Stimulated activated CD8-positive, alpha-beta memory T cell treated with anti-CD3 and anti-CD28 coated beads, Interleukin-4, amount 100 ng/mL, for 48 hours (primary cell): ENCODE results near the gene RNU5D-1.
A peak's percentile ranks its signal among the peaks of the same experiment; 100 is the strongest.

Source experiments
- DNase-seq: peaks from one replicate; pipeline ENCODE4 v3.0.0-alpha.2; 2020

Gene RNU5D-1

DNA sequence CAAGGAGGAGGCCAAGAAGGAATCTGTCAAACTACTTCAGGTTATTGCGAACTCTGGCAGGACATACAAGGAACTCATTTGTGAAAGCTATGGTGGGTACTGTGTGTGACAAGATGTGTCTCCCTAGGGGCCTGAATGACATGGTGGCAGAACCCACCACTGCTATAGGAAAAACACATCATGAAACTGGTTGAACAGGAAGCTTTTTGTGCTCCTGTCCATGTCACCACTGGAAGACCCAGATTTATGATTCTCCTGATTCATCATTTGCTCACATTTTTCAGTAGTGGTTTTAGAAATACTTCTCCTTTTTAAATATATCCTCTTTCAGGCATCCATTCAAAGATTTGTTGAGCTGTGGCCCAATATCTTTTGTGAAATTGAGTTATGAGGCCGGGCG, 32.8 kb downstream of the RNU5D-1 start:
- no peak for DNase-seq

DNA sequence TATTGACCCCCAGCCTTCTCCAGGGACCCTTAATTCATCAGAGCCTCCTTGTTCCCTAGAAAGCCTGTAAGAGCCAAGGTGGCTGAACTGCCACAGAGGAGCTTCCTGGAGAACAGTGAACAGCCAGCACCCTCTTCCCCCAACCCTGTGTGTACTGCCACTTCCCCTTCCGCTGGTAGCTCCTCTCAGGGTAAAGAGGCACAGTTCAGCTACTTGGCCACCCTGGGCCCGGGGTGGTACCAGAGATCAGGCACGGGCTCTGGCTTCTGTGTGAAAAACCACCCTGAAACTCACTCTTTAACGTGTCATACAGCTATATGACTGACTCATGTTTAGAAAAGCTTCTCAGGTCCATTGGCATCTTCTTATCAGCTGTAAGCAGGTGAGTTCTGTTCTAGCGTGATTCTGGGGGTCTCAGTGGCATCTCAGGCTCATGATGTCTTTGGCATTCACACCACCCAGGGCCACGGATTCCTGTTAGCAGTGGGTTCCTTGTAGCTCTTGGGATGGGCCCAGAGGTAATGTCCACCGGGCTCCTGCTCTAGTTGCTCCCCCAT, 34.1 kb downstream of the RNU5D-1 start:
- peak; percentile 51 for DNase-seq

DNA sequence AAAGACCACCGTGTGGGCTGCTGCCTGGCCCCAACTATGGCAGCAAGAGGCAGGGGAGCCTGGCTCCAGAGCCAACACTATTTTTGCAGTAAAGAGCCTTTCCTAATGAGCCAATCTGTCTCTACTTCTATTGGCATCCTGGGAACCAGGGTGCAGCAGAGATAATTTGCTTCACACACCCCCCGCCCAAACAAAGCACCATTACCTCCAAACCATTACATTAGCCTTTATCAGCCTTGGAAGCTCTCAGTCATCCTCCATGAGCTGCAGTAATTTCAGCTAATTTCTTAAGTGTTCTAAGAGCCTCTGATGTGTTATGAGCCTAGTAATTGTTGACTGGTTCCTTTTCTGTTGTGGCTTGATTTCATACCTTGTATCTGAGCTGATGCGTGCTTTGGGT, 34.9 kb downstream of the RNU5D-1 start:
- DNase-seq = no peak

DNA sequence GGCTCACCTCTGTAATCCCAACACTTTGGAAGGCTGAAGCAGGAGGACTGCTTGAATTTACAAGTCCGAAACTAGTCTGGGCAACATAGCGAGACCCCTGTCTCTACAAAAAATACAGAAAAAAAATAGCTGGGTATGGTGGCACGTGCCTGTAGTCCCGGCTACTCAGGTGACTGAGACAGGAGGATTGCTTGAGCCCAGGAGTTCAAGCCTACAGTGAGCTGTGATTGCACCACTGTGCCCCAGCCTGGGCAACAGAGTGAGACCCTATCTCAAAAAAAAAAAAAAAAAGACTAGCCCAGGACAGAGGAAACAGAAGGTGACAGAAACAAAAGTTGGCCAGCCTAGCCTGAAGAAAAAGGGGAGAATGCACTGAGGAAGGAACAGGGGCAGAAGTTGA, 35.3 kb downstream of the RNU5D-1 start:
- DNase-seq = no peak

DNA sequence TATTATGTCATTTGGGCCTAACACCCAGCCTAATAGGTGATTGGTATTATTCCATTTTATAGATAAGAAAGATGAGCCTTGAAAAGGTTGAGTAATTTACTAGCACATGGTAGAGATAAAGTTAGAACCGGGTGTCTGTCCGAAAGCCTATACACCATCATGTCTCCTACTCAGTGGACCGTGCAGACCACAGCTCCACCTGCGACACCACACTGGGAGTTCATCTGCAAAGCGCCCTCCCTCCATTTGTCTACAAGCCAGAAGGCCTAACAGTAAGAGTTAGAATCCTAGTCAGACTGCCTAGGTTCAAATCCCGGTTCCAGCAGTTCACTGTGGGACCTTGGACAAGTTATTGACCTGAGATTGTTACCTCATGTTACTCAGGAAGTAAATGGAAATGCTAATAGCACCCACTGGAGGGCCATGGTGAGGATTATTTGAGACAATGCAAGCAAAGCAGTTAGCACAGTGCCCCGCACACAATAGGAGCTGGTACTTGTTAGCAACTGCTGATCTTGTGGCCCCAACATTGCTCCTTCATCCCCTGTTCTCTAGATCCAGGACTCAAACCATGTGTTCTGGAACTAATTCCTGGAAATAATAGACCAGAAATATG, 36.0 kb downstream of the RNU5D-1 start:
- DNase-seq = no peak

DNA sequence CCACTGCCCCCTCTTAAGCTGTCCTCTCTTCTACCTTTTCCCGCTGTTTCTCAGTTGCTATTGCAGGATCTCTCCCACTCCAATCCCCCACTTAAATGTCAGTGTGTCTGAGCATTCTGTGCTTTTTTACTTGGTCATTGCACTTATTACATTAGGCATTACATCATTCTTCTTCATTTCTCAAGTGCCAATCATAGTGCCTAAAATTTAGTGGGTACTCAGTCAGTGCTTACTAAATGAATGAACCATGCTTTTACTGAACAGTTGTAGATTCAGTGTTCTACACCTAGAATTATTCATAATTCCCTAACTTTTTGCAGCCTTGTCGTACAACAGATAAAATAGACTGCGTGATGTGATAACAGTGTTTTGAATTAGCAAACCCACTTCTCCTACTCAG, 37.1 kb downstream of the RNU5D-1 start:
- no peak for DNase-seq

DNA sequence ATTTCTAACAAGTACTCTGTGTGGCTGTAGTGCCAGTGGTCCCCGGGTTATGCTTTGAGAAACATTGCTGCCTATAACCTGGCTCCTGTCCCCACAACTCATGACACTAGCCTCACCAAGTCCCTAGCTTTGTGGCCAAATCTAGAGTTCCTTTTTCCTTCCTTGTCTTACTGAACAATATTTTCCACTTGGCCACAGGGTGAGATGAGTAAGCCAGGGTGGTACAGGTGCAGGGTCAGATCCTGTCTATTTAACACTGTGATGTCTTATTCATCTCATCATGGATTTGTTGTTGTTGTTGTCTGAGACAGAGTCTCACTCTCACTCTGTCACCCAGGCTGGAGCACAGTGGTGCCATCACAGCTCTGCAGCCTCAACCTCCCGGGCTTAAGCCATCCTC, 37.8 kb downstream of the RNU5D-1 start:
- no peak for DNase-seq

DNA sequence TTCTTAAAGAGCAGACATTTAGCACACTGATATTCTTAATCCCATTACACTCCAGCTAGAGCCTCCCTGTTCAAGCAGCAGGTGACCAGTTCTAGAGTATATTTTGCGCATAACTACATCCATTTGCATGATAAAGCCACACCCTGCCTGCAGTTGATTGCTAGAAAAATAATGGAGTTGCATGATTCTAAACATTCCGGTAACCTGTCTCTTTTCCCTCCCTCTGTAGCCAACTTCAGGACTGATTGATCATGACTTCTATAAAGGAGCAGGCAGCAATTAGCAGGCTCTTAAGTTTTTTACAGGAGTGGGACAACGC, 41.6 kb downstream of the RNU5D-1 start:
- DNase-seq = no peak

DNA sequence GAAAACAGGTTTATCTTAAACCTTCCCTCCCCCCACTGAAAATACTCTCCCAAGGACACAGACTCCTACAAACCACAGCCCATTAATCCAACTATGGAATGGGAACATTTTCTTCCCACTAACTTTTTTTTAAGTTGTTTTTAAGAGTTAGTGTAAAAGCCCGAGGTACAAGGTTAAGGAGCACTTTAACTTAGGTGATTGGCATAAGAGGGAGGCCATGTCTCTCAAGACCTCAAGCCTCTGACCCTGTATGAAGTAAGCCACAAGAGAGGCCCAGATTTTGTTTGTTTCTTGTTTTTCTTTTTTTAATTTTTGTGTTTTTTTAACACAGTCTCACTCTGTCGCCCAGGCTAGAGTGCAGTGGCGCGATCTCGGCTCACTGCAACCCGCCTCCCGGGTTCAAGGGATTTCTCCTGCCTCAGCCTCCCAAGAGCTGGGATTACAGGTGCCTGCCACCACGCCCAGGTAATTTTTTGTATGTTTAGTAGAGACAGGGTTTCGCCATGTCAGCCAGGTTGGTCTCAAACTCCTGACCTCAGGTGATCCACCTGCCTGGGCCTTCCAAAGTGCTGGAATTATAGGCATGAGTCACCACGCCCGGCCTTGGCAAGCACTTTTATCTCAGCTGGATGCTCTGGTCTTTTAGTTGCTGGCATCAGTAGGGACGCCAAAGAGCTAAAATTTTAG, 42.1 kb downstream of the RNU5D-1 start:
- DNase-seq = no peak

DNA sequence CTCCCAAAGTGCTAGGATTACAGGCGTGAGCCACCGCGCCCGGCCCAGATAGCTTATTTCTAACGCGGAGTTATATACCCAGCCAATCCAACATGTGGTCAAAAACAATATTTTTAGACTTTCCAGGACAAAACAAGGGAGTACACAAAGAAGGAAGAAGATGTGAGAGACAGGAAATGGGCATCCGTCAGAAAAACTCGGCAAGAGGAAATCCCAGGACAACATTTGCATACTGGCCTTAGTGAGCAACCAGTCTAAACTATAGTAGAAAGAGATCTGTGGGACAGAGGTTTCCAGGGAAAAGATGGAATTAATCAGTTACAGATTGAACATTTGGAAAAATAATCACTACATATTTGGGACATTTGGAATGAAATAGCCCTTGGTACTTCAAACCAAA, 45.1 kb downstream of the RNU5D-1 start:
- no peak for DNase-seq

DNA sequence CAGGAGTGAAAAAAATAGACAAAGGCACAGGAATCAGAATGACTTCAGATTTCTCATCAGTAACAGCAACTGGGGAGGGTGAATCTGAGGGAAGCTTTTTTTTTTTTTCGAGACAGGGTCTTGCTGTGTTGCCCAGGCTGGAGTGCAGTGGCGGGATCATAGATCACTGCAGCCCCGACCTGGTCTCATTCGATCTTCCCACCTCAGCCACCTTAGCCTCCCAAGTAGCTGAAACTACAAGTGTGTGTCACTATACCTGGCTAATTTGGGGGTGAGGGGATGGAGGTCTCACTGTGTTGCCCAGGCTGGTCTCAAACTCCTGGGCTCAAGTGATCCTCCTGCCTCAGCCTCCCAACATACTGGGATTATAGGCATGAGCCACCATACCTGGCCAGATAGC, 45.8 kb downstream of the RNU5D-1 start:
- DNase-seq = no peak

DNA sequence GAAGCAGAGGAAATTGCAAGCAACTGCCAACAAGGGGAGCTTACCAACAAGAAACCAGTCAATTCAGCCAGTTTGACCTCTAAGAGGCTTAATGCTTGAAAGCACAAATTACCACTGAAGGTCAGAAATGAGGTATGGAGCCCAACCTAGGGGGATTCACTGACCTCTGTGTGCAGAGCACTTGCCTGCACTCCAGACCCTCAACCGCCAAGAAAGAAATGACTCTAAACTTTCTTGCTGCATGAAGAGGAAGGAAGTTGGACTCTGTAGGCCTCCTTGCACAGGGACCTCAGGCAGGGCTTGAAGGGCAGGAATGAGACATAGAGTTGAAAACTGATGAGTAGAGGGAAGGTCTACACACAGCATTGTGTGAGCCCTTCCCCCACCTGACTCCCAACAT, 46.4 kb downstream of the RNU5D-1 start:
- no peak for DNase-seq

DNA sequence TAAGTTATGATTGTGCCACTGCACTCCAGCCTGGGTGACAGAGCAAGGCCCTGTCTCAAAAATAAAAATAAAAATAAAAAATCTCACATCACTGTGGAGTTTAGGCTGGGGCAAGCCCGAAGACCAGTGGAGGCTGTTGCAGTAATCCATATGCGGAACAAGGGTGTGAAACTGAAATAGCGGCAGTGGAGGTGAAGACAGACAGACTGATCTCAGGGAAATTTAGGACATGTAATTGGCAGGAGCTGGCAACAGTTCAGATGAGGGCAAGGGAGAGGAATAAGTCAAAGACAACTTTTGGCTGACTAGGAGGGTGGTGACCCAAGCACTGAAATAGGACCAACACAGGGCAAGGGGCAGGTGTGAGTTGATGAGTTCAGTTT, 48.1 kb downstream of the RNU5D-1 start:
- DNase-seq = no peak

DNA sequence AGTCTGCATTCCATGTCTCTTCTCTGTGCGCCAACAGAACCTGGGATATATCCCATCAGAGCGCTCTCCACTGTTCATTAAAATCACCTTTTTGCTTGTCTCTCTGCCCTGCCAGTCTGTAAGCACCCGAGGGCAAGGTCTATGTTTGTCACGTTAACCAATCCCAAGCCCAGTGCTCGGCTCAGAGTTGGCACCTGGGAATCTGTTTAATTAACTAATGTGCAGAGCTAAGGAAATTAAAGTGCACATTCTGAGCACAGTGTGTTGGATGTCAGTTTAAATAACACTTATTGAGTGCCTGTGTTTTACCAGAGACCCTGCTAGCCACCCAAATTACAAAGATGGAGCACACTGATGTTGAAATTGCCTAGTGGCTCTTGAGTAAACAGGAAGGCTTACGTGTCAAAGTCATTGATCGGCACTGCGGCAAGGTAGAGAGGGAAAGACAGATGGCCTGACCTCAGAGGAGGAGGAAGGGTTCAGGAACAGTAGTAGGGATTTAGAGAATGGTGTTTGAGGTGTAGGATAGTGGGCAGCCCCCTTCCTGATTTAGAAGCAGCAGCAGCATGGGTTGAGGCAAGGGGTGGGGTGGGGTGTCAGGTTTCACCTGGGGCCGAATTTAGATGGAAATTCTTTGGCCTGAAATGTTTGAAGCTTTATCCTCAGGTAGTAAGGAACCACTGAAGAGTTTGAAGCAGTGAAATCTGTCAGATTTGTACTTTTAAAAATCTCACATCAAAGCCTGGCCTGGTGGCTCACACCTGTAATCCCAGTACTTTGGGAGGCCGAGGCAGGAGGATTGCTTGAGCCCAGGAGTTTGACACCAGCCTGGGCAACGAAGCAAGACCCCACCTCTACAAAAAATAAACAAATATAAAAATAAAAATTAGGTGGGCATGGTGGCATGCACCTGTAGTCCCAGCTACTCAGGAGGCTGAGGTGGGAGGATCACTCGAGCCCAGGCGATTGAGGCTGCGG, 48.8 kb downstream of the RNU5D-1 start:
- no peak for DNase-seq
